Hepatocyte (in vitro differentiated cells): ENCODE data around the gene CAVIN1. TPM values are rescaled to one million over a fixed set of nuclear protein-coding genes. Genes with fewer than 3 reads are reported as not detected.

Source experiments
- DNase-seq: peaks from one replicate; pipeline ENCODE4 v3.0.0-alpha.2; 2016; ENCODE audit warnings: low spot score
- H2AFZ ChIP-seq: fragments of 200-600 bp; sonication (generic); 2 replicates; pipeline ENCODE4 v1.6.0; 2016; ENCODE audit warnings: antibody characterized with exemption, mild to moderate bottlenecking
- H3K27ac ChIP-seq: fragments of 200-600 bp; sonication (generic); 2 replicates; pipeline ENCODE4 v1.5.1; 2016; ENCODE audit warnings: mild to moderate bottlenecking
- H3K27me3 ChIP-seq: fragments of 200-600 bp; sonication (generic); 2 replicates; pipeline ENCODE4 v1.6.1; 2016
- H3K36me3 ChIP-seq: fragments of 200-600 bp; sonication (generic); replicated peaks from 2 replicates; pipeline ENCODE4 v1.5.1; 2016; ENCODE audit warnings: low read depth; ENCODE audit not compliant: insufficient read depth
- H3K4me1 ChIP-seq: fragments of 200-600 bp; sonication (generic); 2 replicates; pipeline ENCODE4 v1.5.1; 2016; ENCODE audit warnings: mild to moderate bottlenecking, moderate library complexity; ENCODE audit not compliant: insufficient read depth
- H3K4me2 ChIP-seq: fragments of 200-600 bp; sonication (generic); 2 replicates; pipeline ENCODE4 v1.6.0; 2016
- H3K4me3 ChIP-seq: fragments of 200-600 bp; sonication (generic); 2 replicates; pipeline ENCODE4 v1.5.1; 2016; ENCODE audit warnings: mild to moderate bottlenecking
- H3K79me2 ChIP-seq: fragments of 200-600 bp; sonication (generic); 2 replicates; pipeline ENCODE4 v1.6.0; 2017; ENCODE audit warnings: mild to moderate bottlenecking
- H3K9me2 ChIP-seq: fragments of 200-600 bp; sonication (generic); replicated peaks from 2 replicates; pipeline ENCODE4 v1.6.0; 2017; ENCODE audit warnings: mild to moderate bottlenecking; ENCODE audit not compliant: insufficient read depth
- H3K9me3 ChIP-seq: fragments of 200-600 bp; sonication (generic); 2 replicates; pipeline ENCODE4 v1.5.1; 2016; ENCODE audit warnings: low read depth, mild to moderate bottlenecking
- H4K20me1 ChIP-seq: fragments of 200-600 bp; sonication (generic); 2 replicates; pipeline ENCODE4 v1.6.0; 2016; ENCODE audit warnings: mild to moderate bottlenecking; ENCODE audit not compliant: insufficient read depth, poor library complexity, severe bottlenecking
- CTCF ChIP-seq: fragments of 200-600 bp; sonication (generic); IDR thresholded peaks from 2 replicates; pipeline ENCODE4 v1.5.1; 2016; ENCODE audit warnings: antibody characterized with exemption, mild to moderate bottlenecking; ENCODE audit not compliant: poor library complexity
- EZH2 ChIP-seq: fragments of 200-600 bp; sonication (generic); IDR thresholded peaks from 2 replicates; pipeline ENCODE4 v1.6.1; 2016; ENCODE audit warnings: antibody characterized with exemption, mild to moderate bottlenecking, borderline replicate concordance
- EZH2phosphoT487 ChIP-seq: fragments of 200-600 bp; sonication (generic); IDR thresholded peaks from one replicate; pipeline ENCODE4 v1.6.1; 2018; ENCODE audit warnings: antibody characterized with exemption, mild to moderate bottlenecking, low read depth, moderate library complexity; ENCODE audit not compliant: unreplicated experiment, severe bottlenecking
- WGBS: methylation state at CpG from one replicate; pipeline ENCODE4 v1.1.6; 2016; ENCODE audit warnings: low lambda C conversion rate; ENCODE audit errors: missing lambda C conversion rate; 5-methylcytosine and 5-hydroxymethylcytosine counted together
- polyA plus RNA-seq: library from polyadenylated mRNA; unstranded; fragments of >200 nt; fragmentation: Nextera tagmentation; extraction: Ambion mirVana; gene quantifications from 2 replicates; pipeline ENCODE4 v1.2.1, GENCODE V29; 2016
- total RNA-seq: library from RNA; depleted of rRNA; stranded (reverse); fragments of >200 nt; gene quantifications from 2 replicates; pipeline ENCODE4 v1.2.3, GENCODE V29; 2014

The CAVIN1 gene
- total and polyA plus RNA-seq, 2 experiments from 2014 or later: 85.8 to 111 TPM

GRCh38 chr17:42441371-42442195 is 18.5 kb upstream of the CAVIN1 start:
- H3K9me2 ChIP-seq: no peaks in the 10 kb centered on the region
- peak overlapping the region; percentile 84 for H3K27ac ChIP-seq
- peak; percentile 54 for DNase-seq
- H4K20me1 ChIP-seq: no peaks in the 10 kb centered on the region
- no peaks in the 10 kb centered on the region for H3K9me3 ChIP-seq
- H3K4me1 ChIP-seq: peaks cover 3% of the 10 kb centered on the region
- peak overlapping the region; percentile 42 for H3K4me2 ChIP-seq
- H2AFZ ChIP-seq: no peak overlapping the region
- TF ChIP-seq EZH2phosphoT487 (no peak), EZH2 (no peak)
- H3K36me3 ChIP-seq: no peaks in the 10 kb centered on the region
- no peak overlapping the region for H3K4me3 ChIP-seq
- WGBS: 47% methylated on average over 7 of the region's 7 CpGs
- H3K27me3 ChIP-seq: no peaks in the 10 kb centered on the region
- no peaks in the 10 kb centered on the region for H3K79me2 ChIP-seq

DNA sequence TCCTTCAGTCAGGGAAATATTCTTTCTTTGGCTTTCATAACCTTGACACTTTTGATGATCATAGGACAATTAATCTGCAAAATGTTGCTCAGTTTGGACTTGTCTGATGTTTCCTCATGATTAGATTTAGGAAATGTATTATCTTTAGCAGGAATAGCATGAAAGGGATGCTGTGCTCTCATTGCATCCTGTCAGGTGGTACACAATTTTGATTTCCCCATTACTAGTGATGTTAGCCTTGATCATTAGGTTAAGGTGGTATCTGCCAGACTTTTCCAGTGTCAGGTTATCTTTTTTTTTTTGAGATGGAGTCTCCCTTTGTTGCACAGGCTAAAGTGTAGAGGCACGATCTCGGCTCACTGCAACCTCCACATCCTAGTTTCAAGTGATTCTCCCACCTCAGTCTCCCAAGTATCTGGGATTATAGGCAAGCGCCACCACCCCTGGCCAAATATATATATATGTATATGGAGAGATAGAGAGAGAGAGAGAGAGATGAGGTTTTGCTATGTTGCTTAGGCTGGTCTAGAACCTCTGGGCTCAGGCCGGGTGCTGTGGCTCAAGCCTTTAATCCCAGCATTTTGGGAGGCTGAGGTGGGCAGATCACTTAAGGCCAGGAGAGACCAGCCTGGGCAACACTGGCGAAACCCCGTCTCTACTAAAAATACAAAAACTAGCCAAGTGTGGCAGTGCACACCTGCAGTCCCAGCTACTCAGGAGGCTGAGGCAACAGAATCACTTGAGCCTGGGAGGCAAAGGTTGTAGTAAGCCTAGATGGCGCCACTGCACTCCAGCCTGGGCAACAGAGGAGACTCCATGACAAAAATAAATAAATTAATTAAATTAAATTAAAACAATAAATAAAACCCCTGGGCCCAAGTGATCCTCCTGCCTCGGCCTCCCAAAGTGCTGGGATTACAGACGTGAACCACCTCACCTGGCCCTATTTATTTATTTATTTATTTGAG is 15.8 kb upstream of the CAVIN1 start:
- Histone ChIP-seq H4K20me1 (no peaks in the 10 kb centered on the region), H3K4me2 (no peak overlapping the region), H3K4me1 (peaks cover 3% of the 10 kb centered on the region), H3K4me3 (no peak overlapping the region), H3K27ac (no peak overlapping the region), H3K27me3 (no peaks in the 10 kb centered on the region), H3K36me3 (no peaks in the 10 kb centered on the region), H3K9me3 (no peaks in the 10 kb centered on the region), H3K9me2 (no peaks in the 10 kb centered on the region), H3K79me2 (no peaks in the 10 kb centered on the region), H2AFZ (no peak overlapping the region)
- WGBS: 84% methylated on average over 9 of the region's 9 CpGs
- TF ChIP-seq EZH2: no peak
- TF ChIP-seq CTCF: peak; percentile 33
- no peak for DNase-seq

GRCh38 chr17:42436391-42436790 is 13.3 kb upstream of the CAVIN1 start:
- Histone ChIP-seq H3K4me1 (peaks cover 11% of the 10 kb centered on the region), H4K20me1 (no peaks in the 10 kb centered on the region), H3K9me2 (no peaks in the 10 kb centered on the region), H2AFZ (no peak overlapping the region), H3K27ac (peak overlapping the region; percentile 80), H3K4me3 (no peak overlapping the region), H3K9me3 (no peaks in the 10 kb centered on the region), H3K27me3 (no peaks in the 10 kb centered on the region), H3K79me2 (no peaks in the 10 kb centered on the region), H3K4me2 (no peak overlapping the region), H3K36me3 (no peaks in the 10 kb centered on the region)
- TF ChIP-seq EZH2 (no peak), CTCF (no peak), EZH2phosphoT487 (no peak)
- 71% methylated on average over 6 of the region's 6 CpGs for WGBS
- DNase-seq: peak; percentile 66
